Measurements from ENCODE around the gene RAB35.

- no peak for TF ChIP-seq EZH2 (IDR thresholded peaks at IDR 0.05; ENCODE audit: borderline replicate concordance, low read depth, low read length, poor library complexity, severe bottlenecking)
- TF ChIP-seq CTCF (conservative IDR thresholded peaks at IDR 0.05; ENCODE audit: low read depth, low read length): no peak
Observed at GRCh38 chr12:120092551-120093335, 23.8 kb downstream of the RAB35 start.

All from A673 (cell line).